ENCODE results near the gene ARHGEF10L.

DNA sequence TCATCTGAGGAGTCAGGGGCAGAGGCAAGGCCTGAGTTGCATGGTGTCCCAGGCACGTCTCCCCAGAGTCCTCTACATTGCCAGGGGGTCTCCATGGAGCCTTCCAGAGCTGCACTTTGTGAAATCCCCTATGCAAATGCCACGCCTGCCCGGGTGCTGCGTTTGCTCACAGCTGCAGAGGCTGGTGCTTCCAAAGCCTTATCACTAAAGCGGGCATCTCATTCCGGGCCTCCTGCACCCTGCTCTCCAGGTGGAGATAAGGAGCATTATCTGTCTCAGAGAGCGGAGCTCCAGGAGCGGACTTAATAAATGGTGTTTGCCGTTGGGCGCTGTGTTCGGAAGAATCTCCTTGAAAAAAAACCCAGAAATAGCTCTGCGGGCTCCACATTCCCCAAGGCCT is 189.8 kb downstream of the ARHGEF10L start:
- TF ChIP-seq, protein P1, sequence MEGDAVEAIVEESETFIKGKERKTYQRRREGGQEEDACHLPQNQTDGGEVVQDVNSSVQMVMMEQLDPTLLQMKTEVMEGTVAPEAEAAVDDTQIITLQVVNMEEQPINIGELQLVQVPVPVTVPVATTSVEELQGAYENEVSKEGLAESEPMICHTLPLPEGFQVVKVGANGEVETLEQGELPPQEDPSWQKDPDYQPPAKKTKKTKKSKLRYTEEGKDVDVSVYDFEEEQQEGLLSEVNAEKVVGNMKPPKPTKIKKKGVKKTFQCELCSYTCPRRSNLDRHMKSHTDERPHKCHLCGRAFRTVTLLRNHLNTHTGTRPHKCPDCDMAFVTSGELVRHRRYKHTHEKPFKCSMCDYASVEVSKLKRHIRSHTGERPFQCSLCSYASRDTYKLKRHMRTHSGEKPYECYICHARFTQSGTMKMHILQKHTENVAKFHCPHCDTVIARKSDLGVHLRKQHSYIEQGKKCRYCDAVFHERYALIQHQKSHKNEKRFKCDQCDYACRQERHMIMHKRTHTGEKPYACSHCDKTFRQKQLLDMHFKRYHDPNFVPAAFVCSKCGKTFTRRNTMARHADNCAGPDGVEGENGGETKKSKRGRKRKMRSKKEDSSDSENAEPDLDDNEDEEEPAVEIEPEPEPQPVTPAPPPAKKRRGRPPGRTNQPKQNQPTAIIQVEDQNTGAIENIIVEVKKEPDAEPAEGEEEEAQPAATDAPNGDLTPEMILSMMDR (IDR thresholded peaks at IDR 0.05; ENCODE audit: insufficient read depth, low read length), result no peak
- TF ChIP-seq POLR2AphosphoS5 (IDR thresholded peaks at IDR 0.05; ENCODE audit: low read depth) (no peak), SPI1 (IDR thresholded peaks at IDR 0.05; ENCODE audit: borderline replicate concordance, low read depth) (no peak)
